Tibial artery (tissue), 4 donors: ENCODE measurements around the gene C1QTNF2.

Source experiments
- DNase-seq, 2 donors: peaks; one replicate each; pipeline ENCODE4 v3.0.0-alpha.2; 2019
- H3K27ac ChIP-seq, 2 donors: fragments of 200-600 bp; sonication (generic) in 1 of 2; 1 replicate in 1 of 2; 2 replicates in 1 of 2; pipeline ENCODE4 v1.5.1; 2018 to 2019; ENCODE audit warnings: mild to moderate bottlenecking in 1 of 2
- H3K27me3 ChIP-seq, 2 donors: fragments of 200-600 bp; sonication (generic) in 1 of 2; one replicate each; pipeline versions ENCODE4 v1.5.1 to v1.6.0; 2016 to 2019
- H3K36me3 ChIP-seq, 3 donors: fragments of 200-600 bp; sonication (generic) in 2 of 3; one replicate each; pipeline ENCODE4 v1.5.1; 2016 to 2019; ENCODE audit warnings: mild to moderate bottlenecking in 2 of 3
- H3K4me1 ChIP-seq, 4 donors: fragments of 200-600 bp; sonication (generic) in 2 of 4; 1 replicate in 3 of 4; 2 replicates in 1 of 4; pipeline ENCODE4 v1.5.1; 2016 to 2019
- H3K4me3 ChIP-seq, 2 donors: fragments of 200-600 bp; sonication (generic) in 1 of 2; 1 replicate in 1 of 2; 2 replicates in 1 of 2; pipeline ENCODE4 v1.5.1; 2018 to 2019; ENCODE audit warnings: mild to moderate bottlenecking in 2 of 2
- H3K9me3 ChIP-seq, 3 donors: fragments of 200-600 bp; sonication (generic) in 1 of 3; one replicate each; pipeline ENCODE4 v1.5.1; 2016 to 2019
- intact Hi-C: fragments of 100-400 bp; cut with DNase I; formaldehyde crosslinking; loops from one replicate; pipeline ENCODE4 v1.15.0; 2023; ENCODE audit warnings: low total_unique reads
- TF ChIP-seq, protein P1 (sequence below), 2 experiments: fragments of 200-600 bp in 1 of 2; fragments of 450-650 bp in 1 of 2; IDR thresholded peaks; one replicate each; pipeline ENCODE4 v1.5.1; 2017 to 2019; ENCODE audit warnings: antibody characterized with exemption in 2 of 2, mild to moderate bottlenecking in 1 of 2, moderate library complexity in 1 of 2

The C1QTNF2 gene

DNA sequence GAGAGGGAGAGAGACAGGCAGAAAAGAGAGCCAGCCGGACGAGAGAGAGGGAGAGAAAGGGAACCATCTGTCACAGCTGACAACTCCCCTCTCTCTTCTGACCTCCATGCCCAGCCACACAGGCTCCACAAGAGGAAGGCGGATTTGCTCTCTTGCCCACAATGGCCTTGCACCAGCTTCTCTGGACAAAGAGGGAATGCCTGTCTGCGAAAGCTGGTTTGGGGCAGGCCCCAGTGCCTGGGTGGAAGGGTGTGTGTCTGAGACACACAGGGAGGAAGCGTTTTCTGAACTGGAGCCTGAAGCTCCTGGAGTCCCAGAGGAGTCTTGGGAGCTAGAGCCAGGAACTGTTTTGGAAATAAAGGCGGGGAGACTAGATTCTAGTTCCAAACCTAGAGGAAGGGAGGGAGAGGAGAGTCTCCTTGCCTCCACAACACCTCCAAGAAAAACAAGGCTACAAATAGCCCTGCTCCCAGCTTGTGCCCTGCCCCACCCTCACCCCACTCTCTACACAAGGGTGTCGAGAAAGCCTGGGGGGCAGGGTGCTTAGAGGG is 12.5 kb downstream of the C1QTNF2 start:
- DNase-seq = peak; percentile 43 to 81
- TF ChIP-seq, protein P1, sequence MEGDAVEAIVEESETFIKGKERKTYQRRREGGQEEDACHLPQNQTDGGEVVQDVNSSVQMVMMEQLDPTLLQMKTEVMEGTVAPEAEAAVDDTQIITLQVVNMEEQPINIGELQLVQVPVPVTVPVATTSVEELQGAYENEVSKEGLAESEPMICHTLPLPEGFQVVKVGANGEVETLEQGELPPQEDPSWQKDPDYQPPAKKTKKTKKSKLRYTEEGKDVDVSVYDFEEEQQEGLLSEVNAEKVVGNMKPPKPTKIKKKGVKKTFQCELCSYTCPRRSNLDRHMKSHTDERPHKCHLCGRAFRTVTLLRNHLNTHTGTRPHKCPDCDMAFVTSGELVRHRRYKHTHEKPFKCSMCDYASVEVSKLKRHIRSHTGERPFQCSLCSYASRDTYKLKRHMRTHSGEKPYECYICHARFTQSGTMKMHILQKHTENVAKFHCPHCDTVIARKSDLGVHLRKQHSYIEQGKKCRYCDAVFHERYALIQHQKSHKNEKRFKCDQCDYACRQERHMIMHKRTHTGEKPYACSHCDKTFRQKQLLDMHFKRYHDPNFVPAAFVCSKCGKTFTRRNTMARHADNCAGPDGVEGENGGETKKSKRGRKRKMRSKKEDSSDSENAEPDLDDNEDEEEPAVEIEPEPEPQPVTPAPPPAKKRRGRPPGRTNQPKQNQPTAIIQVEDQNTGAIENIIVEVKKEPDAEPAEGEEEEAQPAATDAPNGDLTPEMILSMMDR (IDR thresholded peaks at IDR 0.05) = no peak
- no peaks in the 10 kb centered on the region for H3K36me3 ChIP-seq
- intact Hi-C loops = no loop called here
- H3K27me3 ChIP-seq = no peaks in the 10 kb centered on the region
- H3K4me1 ChIP-seq = peaks cover 0 to 74% (median 46%) of the 10 kb centered on the region in 4 donors
- H3K4me3 ChIP-seq = peak overlapping the region; percentile 32 to 38
- peak overlapping the region; percentile 81 to 95 for H3K27ac ChIP-seq
- no peaks in the 10 kb centered on the region for H3K9me3 ChIP-seq

DNA sequence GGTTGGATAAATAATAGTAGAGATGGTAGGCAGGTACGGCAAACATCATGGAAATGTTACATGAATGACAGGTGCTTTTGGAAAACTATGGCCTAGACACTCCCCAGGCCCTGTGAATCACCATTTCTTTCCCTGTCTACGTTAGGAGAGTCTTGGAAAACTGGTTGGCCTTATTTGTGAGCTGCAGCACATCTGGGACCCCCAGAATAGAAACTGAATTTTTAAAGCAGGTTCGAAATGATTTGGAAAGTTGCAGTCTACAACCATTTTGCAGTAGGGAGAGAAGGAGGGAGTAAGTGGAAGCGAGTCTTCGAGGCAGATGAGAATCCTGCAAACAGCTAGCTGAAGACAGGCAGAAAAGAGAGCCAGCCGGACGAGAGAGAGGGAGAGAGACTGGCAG is 13.0 kb downstream of the C1QTNF2 start:
- intact Hi-C loops = no loop called here
- peak overlapping the region; percentile 32 to 38 for H3K4me3 ChIP-seq
- DNase-seq = no peak
- H3K27me3 ChIP-seq = no peaks in the 10 kb centered on the region
- H3K4me1 ChIP-seq = peaks cover 0 to 68% (median 42%) of the 10 kb centered on the region in 4 donors
- TF ChIP-seq, protein P1 (IDR thresholded peaks at IDR 0.05) = no peak
- H3K36me3 ChIP-seq = no peaks in the 10 kb centered on the region
- no peaks in the 10 kb centered on the region for H3K9me3 ChIP-seq
- H3K27ac ChIP-seq = peak overlapping the region; percentile 81 to 95

DNA sequence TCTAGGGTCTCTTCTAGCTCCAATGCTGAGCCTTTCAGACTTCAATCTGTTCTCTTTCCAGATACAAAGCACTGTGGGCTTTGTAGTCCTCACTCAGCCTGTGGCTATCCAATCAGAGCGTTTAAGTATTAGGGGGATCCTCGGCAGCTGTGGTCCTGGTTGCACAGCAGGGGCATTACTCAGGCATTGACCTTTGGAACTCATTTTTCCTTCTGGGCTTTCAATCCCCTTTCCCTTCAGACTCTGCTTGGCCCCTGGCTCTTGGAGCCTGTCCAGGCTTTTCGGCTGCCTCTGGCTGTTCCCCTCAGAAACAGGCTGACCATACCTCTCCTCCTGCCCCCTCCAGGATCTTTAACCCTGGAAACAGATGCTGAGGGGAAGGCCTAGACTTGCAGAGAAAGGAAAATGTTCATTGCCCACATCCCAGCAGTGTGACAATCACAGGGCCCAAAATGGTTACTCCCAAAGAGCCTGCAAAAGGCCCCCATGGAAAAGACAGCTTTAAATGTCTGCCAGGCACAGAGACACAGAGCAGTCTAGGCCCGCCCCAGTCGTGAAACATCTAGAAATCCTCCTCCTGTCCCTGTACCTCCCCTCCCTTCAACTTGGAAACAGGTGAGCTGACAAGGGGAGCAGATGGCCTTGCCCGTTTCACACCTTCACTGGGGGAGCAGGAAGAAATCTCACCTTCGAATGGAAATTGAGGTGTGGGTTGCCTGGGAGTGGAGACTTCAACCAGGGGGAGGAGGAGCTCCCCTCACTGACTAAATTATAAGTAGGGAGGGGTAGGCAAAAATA is 13.7 kb downstream of the C1QTNF2 start:
- peak overlapping the region; percentile 81 to 95 for H3K27ac ChIP-seq
- H3K27me3 ChIP-seq = no peaks in the 10 kb centered on the region
- H3K4me1 ChIP-seq = peaks cover 0 to 62% (median 39%) of the 10 kb centered on the region in 4 donors
- TF ChIP-seq, protein P1 (IDR thresholded peaks at IDR 0.05) = no peak
- H3K4me3 ChIP-seq = no peak overlapping the region
- no peak for DNase-seq
- intact Hi-C loops = no loop called here
- no peaks in the 10 kb centered on the region for H3K9me3 ChIP-seq
- no peaks in the 10 kb centered on the region for H3K36me3 ChIP-seq

DNA sequence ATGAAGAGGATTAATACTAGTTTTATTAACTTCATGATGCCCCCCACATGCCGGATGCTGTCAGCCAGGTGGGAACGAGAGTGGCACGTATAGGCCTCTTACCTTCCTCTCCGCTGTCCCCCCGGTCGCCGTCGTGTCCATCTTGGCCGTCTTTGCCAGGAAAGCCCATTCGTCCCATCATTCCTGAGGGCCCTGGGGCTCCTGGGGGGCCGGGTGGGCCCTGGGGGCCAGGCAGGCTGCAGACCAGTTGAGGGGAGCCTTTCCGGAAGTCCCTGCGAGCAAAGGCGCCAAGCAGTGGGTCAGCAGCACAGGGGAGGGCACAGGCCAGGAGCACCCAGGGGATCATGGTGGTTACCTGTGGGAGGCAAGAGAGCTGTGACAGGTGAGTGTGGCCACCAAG is 15.8 kb downstream of the C1QTNF2 start:
- Histone ChIP-seq H3K9me3 (no peaks in the 10 kb centered on the region), H3K27ac (no peak overlapping the region), H3K27me3 (no peaks in the 10 kb centered on the region), H3K4me1 (peaks cover 0 to 46% (median 31%) of the 10 kb centered on the region in 4 donors), H3K4me3 (no peak overlapping the region), H3K36me3 (peaks cover 0 to under 1% (median 0%) of the 10 kb centered on the region in 3 donors)
- intact Hi-C loops = no loop called here
- TF ChIP-seq, protein P1 (IDR thresholded peaks at IDR 0.05) = no peak
- DNase-seq = peak in 1 of 2 donors; percentile 43

DNA sequence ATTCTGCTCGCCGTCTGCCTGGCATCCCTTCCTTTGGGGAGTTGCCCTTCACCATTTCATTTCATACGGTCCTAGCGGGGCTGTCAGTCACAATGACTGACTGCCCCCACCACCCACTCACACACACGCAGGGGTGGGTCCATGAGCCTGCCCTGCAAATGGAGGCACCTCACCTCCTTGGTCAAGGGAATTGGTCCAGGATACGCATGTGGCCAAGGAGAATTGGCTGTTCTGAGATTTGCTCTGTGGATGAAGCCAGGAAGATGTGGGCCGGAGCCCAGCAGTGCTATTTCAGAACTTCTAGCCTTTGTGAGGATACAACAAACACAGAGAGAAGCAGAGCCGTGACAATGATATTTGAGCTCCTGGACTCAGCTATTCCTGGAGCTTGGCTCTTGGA is 17.0 kb downstream of the C1QTNF2 start:
- peaks cover 0 to 11% (median 0%) of the 10 kb centered on the region in 3 donors for H3K36me3 ChIP-seq
- H3K27me3 ChIP-seq = no peaks in the 10 kb centered on the region
- intact Hi-C loops = no loop called here
- H3K4me1 ChIP-seq = peaks cover 0 to 33% (median 18%) of the 10 kb centered on the region in 4 donors
- H3K9me3 ChIP-seq = no peaks in the 10 kb centered on the region
- H3K27ac ChIP-seq = peak overlapping the region in 1 of 2 donors; percentile 67
- DNase-seq = peak; percentile 72 to 89
- no peak overlapping the region for H3K4me3 ChIP-seq
- TF ChIP-seq, protein P1 (IDR thresholded peaks at IDR 0.05) = no peak
